ENCODE results near the gene MARK4. TPM values are rescaled to one million over a fixed set of nuclear protein-coding genes. Genes with fewer than 3 reads are reported as not detected.

MARK4 gene
- total RNA-seq, 1 donor, result 9.8 TPM

- H3K4me3 ChIP-seq (ENCODE audit: low read depth, low read length), result no peak overlapping the region
- TF ChIP-seq, protein P1, sequence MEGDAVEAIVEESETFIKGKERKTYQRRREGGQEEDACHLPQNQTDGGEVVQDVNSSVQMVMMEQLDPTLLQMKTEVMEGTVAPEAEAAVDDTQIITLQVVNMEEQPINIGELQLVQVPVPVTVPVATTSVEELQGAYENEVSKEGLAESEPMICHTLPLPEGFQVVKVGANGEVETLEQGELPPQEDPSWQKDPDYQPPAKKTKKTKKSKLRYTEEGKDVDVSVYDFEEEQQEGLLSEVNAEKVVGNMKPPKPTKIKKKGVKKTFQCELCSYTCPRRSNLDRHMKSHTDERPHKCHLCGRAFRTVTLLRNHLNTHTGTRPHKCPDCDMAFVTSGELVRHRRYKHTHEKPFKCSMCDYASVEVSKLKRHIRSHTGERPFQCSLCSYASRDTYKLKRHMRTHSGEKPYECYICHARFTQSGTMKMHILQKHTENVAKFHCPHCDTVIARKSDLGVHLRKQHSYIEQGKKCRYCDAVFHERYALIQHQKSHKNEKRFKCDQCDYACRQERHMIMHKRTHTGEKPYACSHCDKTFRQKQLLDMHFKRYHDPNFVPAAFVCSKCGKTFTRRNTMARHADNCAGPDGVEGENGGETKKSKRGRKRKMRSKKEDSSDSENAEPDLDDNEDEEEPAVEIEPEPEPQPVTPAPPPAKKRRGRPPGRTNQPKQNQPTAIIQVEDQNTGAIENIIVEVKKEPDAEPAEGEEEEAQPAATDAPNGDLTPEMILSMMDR (IDR thresholded peaks at IDR 0.05; ENCODE audit: insufficient read depth, low read length), result no peak
- DNase-seq (ENCODE audit: low read depth), result no peak
These were observed 20.1 kb downstream of the MARK4 start for GRCh38 chr19:45271098-45271734.

DNA sequence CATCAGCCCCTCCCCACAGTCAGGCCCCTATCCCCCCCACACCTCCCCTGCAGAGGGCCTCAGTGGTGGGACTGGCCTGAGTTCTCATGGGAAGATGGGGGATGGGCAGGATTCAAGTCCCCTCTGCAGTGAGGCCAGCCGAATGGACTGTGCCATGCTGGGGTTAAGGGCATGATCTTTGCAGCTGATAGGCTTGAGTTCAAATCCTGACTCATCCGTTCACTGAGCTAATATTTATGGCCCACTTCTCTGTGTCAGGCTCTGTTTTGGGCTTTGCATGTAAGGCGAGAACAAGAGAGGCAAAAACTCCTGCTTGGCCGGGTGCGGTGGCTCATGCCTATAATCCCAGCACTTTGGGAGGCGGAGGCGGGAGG is 20.7 kb downstream of the MARK4 start:
- no peak overlapping the region for H3K4me3 ChIP-seq (ENCODE audit: low read depth, low read length)
- TF ChIP-seq, protein P1 (IDR thresholded peaks at IDR 0.05; ENCODE audit: insufficient read depth, low read length), result no peak

GRCh38 chr19:45273521-45273855 is 22.4 kb downstream of the MARK4 start:
- no peak for DNase-seq (ENCODE audit: low read depth)
- H3K4me3 ChIP-seq (ENCODE audit: low read depth, low read length), result no peak overlapping the region
- TF ChIP-seq, protein P1 (IDR thresholded peaks at IDR 0.05; ENCODE audit: insufficient read depth, low read length), result no peak

More for the DNA sequence above, 20.7 kb downstream of the MARK4 start:
- DNase-seq (ENCODE audit: low read depth), result no peak

GRCh38 chr19:45275370-45275971 is 24.4 kb downstream of the MARK4 start:
- no peak for DNase-seq (ENCODE audit: low read depth)
- H3K4me3 ChIP-seq (ENCODE audit: low read depth, low read length), result no peak overlapping the region
- TF ChIP-seq, protein P1 (IDR thresholded peaks at IDR 0.05; ENCODE audit: insufficient read depth, low read length), result no peak

- TF ChIP-seq, protein P1 (IDR thresholded peaks at IDR 0.05; ENCODE audit: insufficient read depth, low read length), result no peak
- no peak overlapping the region for H3K4me3 ChIP-seq (ENCODE audit: low read depth, low read length)
- no peak for DNase-seq (ENCODE audit: low read depth)
These were observed 25.2 kb downstream of the MARK4 start for GRCh38 chr19:45276284-45276687.

DNA sequence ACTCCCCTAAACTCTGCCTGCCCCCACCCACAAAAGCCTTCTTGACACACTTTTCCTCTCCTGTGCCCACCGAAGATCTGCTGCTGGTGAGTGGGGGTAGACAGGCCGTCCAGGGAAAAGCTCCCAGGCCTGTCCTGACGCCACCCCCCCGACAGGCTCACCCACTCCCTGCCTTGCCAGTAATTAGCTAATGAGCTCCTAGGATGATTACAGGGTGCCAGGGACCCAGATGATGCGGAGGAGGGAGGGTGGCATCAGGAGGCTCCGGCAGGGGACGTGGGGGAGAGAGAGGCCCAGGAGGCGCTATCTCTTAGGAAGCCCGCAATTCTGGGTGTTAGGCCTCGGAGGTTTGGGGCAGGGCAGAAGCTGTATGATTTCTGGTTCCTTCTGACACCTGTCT is 27.0 kb downstream of the MARK4 start:
- no peak for DNase-seq (ENCODE audit: low read depth)
- TF ChIP-seq, protein P1 (IDR thresholded peaks at IDR 0.05; ENCODE audit: insufficient read depth, low read length), result no peak
- H3K4me3 ChIP-seq (ENCODE audit: low read depth, low read length), result no peak overlapping the region

Data from fibroblast of the aortic adventitia (primary cell).